HCT116 (cell line): ENCODE results near the gene PMAIP1. TPM values are rescaled to one million over a fixed set of nuclear protein-coding genes. Genes with fewer than 3 reads are reported as not detected.

Source experiments
- ATAC-seq: fragments of 200-7000 bp; cut with Tn5 transposase; 2 replicates; pipeline ENCODE4 v1.9.1; 2020; ENCODE audit warnings: mild to moderate bottlenecking, moderate library complexity
- BruUV-seq: library from RNA; stranded (reverse); fragments of 400-500 nt; replicated peaks from 2 replicates; lab custom pipeline; 2021; lab: Mats Ljungman, UMichigan
- CTCF ChIA-PET: fragments of 300-600 bp; sonication (Branson Sonifier 250); formaldehyde crosslinking; loops from one replicate; lab custom pipeline; 2021; ENCODE audit warnings: antibody characterized with exemption; lab: Charles Lee
- POLR2A ChIA-PET: fragments of 300-600, 350-600 bp; sonication (Branson Sonifier 250); formaldehyde crosslinking; loops from one replicate; lab custom pipeline; 2021; ENCODE audit warnings: antibody characterized with exemption; lab: Charles Lee
- RAD21 ChIA-PET, 2 experiments: fragments of 300-600 bp; sonication (Branson Sonifier 250); formaldehyde crosslinking; loops; one replicate each; lab custom pipeline; 2023; ENCODE audit warnings: low total read pairs in 2 of 2; ENCODE audit not compliant: uncharacterized antibody in 2 of 2, unreplicated experiment in 2 of 2, low non-redundant PET in 1 of 2; lab: Charles Lee
- DNase-seq: peaks from one replicate; pipeline ENCODE4 v3.0.0-alpha.2; 2010; ENCODE audit warnings: low read depth, low spot score
- H2AFZ ChIP-seq: fragments of 200-600 bp; shearing (Covaris generic), sonication (generic); 2 replicates; pipeline ENCODE4 v1.6.1; 2017; ENCODE audit warnings: low read depth, mixed run types, mixed read lengths, antibody characterized with exemption, low read length; ENCODE audit not compliant: poor library complexity, severe bottlenecking
- H3K27ac ChIP-seq: 2 replicates; pipeline ENCODE4 v1.5.1; 2012; ENCODE audit warnings: low read depth, low read length
- H3K27me3 ChIP-seq: fragments of 200-600 bp; sonication (generic); 2 replicates; pipeline ENCODE4 v1.6.1; 2016; ENCODE audit warnings: mixed run types, low read length, mixed read lengths; ENCODE audit not compliant: insufficient read depth
- H3K36me3 ChIP-seq, 2 experiments: fragments of 200-500 bp in 1 of 2; fragments of 200-600 bp in 1 of 2; sonication (Bioruptor generic) in 1 of 2; sonication (generic) in 1 of 2; 2 replicates each; pipeline versions ENCODE4 v1.5.1 to v1.6.1; 2014 to 2016; ENCODE audit warnings: low read length in 2 of 2, inconsistent platforms in 1 of 2, mixed read lengths in 1 of 2, mixed run types in 1 of 2; ENCODE audit not compliant: insufficient read depth in 2 of 2, control insufficient read depth in 1 of 2
- H3K4me1 ChIP-seq, 2 experiments: fragments of 200-600 bp in 1 of 2; sonication (generic) in 1 of 2; 2 replicates each; pipeline versions ENCODE4 v1.5.1 to v1.6.1; 2012 to 2017; ENCODE audit warnings: low read length in 2 of 2, inconsistent platforms in 1 of 2, mild to moderate bottlenecking in 1 of 2, mixed read lengths in 1 of 2, mixed run types in 1 of 2, moderate library complexity in 1 of 2; ENCODE audit not compliant: insufficient read depth in 2 of 2, control insufficient read depth in 1 of 2
- H3K4me2 ChIP-seq: fragments of 200-600 bp; sonication (generic); 2 replicates; pipeline ENCODE4 v1.6.1; 2017; ENCODE audit warnings: mixed run types, low read length, mixed read lengths
- H3K4me3 ChIP-seq, 2 experiments: fragments of 200-600 bp in 1 of 2; sonication (generic) in 1 of 2; replicated peaks in 1 of 2; 2 replicates each; pipeline ENCODE4 v1.5.1; 2011 to 2016; ENCODE audit warnings: low read length in 2 of 2, control low read depth in 1 of 2, low read depth in 1 of 2, mild to moderate bottlenecking in 1 of 2, mixed read lengths in 1 of 2, mixed run types in 1 of 2
- H3K79me2 ChIP-seq: fragments of 200-600 bp; sonication (generic); 2 replicates; pipeline ENCODE4 v1.6.1; 2017; ENCODE audit warnings: mild to moderate bottlenecking, mixed run types, low read length, moderate library complexity, mixed read lengths; ENCODE audit not compliant: insufficient read depth
- H3K9ac ChIP-seq: fragments of 200-600 bp; sonication (generic); 2 replicates; pipeline ENCODE4 v1.6.1; 2016; ENCODE audit warnings: low read length, mixed read lengths
- H3K9me2 ChIP-seq: fragments of 200-600 bp; sonication (generic), shearing (Covaris generic); 2 replicates; pipeline ENCODE4 v1.6.1; 2017; ENCODE audit warnings: mixed run types, mild to moderate bottlenecking, moderate library complexity; ENCODE audit not compliant: insufficient read depth
- H3K9me3 ChIP-seq, 2 experiments: fragments of 200-500 bp in 1 of 2; fragments of 200-600 bp in 1 of 2; sonication (Bioruptor generic) in 1 of 2; sonication (generic) in 1 of 2; 2 replicates each; pipeline ENCODE4 v1.6.1; 2014 to 2017; ENCODE audit warnings: low read length in 2 of 2, mixed read lengths in 2 of 2, inconsistent platforms in 1 of 2, low read depth in 1 of 2, mild to moderate bottlenecking in 1 of 2, mixed run types in 1 of 2, moderate library complexity in 1 of 2; ENCODE audit not compliant: control insufficient read depth in 1 of 2, insufficient read depth in 1 of 2
- H4K20me1 ChIP-seq: fragments of 200-600 bp; sonication (generic), shearing (Covaris generic); 2 replicates; pipeline ENCODE4 v1.6.1; 2017; ENCODE audit warnings: mixed run types, mild to moderate bottlenecking, moderate library complexity; ENCODE audit not compliant: insufficient read depth
- CTCF ChIP-seq, 3 experiments: fragments of 200-600 bp in 1 of 3; sonication (generic) in 1 of 3; IDR thresholded peaks in 2 of 3; conservative IDR thresholded peaks in 1 of 3; 2 replicates each; pipeline ENCODE4 v1.5.1; 2012 to 2017; ENCODE audit warnings: low read depth in 2 of 3, low read length in 2 of 3, antibody characterized with exemption in 1 of 3, borderline replicate concordance in 1 of 3, control low read depth in 1 of 3, mild to moderate bottlenecking in 1 of 3, mixed read lengths in 1 of 3, mixed run types in 1 of 3, moderate library complexity in 1 of 3; ENCODE audit not compliant: insufficient read depth in 1 of 3
- EGR1 ChIP-seq: IDR thresholded peaks from 2 replicates; pipeline ENCODE4 v1.6.1; 2012; ENCODE audit warnings: low read depth
- ELF1 ChIP-seq: IDR thresholded peaks from 2 replicates; pipeline ENCODE4 v1.6.1; 2012; ENCODE audit warnings: low read depth, borderline replicate concordance
- EZH2phosphoT487 ChIP-seq: fragments of 200-600 bp; IDR thresholded peaks from 2 replicates; pipeline ENCODE4 v1.6.1; 2018; ENCODE audit warnings: antibody characterized with exemption, borderline replicate concordance
- FOSL1 ChIP-seq: IDR thresholded peaks from 2 replicates; pipeline ENCODE4 v1.6.1; 2012; ENCODE audit warnings: low read depth
- JUND ChIP-seq: IDR thresholded peaks from 2 replicates; pipeline ENCODE4 v1.6.1; 2012
- RAD21 ChIP-seq: IDR thresholded peaks from 2 replicates; pipeline ENCODE4 v1.6.1; 2012; ENCODE audit warnings: low read depth, mild to moderate bottlenecking
- REST ChIP-seq: IDR thresholded peaks from 2 replicates; pipeline ENCODE4 v1.6.1; 2012; ENCODE audit warnings: low read depth
- SIN3A ChIP-seq: IDR thresholded peaks from 2 replicates; pipeline ENCODE4 v1.6.1; 2012; ENCODE audit warnings: low read depth
- SP1 ChIP-seq: IDR thresholded peaks from 2 replicates; pipeline ENCODE4 v1.6.1; 2012; ENCODE audit warnings: low read depth
- SRF ChIP-seq: IDR thresholded peaks from 2 replicates; pipeline ENCODE4 v1.6.1; 2012; ENCODE audit warnings: low read depth
- YY1 ChIP-seq: IDR thresholded peaks from 2 replicates; pipeline ENCODE4 v1.6.1; 2011; ENCODE audit warnings: low read length, low read depth, moderate library complexity, mild to moderate bottlenecking; ENCODE audit not compliant: insufficient replicate concordance; ENCODE audit errors: extremely low read depth
- intact Hi-C: fragments of 100-400 bp; cut with micrococcal nuclease; formaldehyde crosslinking; loops from 2 replicates; pipeline ENCODE4 v1.10.0; 2022
- total RNA-seq: library from RNA; stranded (reverse); gene quantifications from one replicate; pipeline ENCODE4 v1.2.1, GENCODE V29; 2021; ENCODE audit not compliant: unreplicated experiment

The PMAIP1 gene
- total RNA-seq, 1 experiment from 2014 or later: 66.7 TPM

GRCh38 chr18:59927246-59927825 is 27.5 kb downstream of the PMAIP1 start:
- Histone ChIP-seq H3K9ac (no peak overlapping the region), H3K9me3 (no peaks in the 10 kb centered on the region), H3K9me2 (no peaks in the 10 kb centered on the region), H4K20me1 (no peaks in the 10 kb centered on the region), H3K4me3 (no peak overlapping the region), H3K4me1 (peaks cover 16 to 18% of the 10 kb centered on the region in 2 experiments), H3K36me3 (no peaks in the 10 kb centered on the region), H3K79me2 (no peaks in the 10 kb centered on the region), H3K27me3 (no peaks in the 10 kb centered on the region)
- intact Hi-C loops: no loop called here
- DNase-seq: no peak
- CTCF ChIA-PET: interaction anchor here (2.1 kb wide), 1 partner anchor 8 kb away, joined by 6 read pairs; no protein-coding TSS in a partner anchor
- POLR2A ChIA-PET: no interaction called here
- no TSS peak for BruUV-seq
- TF ChIP-seq SIN3A: no peak
- no peak for TF ChIP-seq YY1
- no peak for TF ChIP-seq JUND
- TF ChIP-seq ELF1: no peak
- TF ChIP-seq FOSL1: no peak
- no peak for TF ChIP-seq REST
- no peak for TF ChIP-seq EGR1
- no peak for TF ChIP-seq SRF
- no peak for TF ChIP-seq RAD21
- no peak for TF ChIP-seq SP1
- TF ChIP-seq CTCF (IDR thresholded peaks at IDR 0.05 in 2 of 3, conservative IDR thresholded peaks at IDR 0.05 in 1 of 3; ENCODE audit: borderline replicate concordance in 1 of 3, insufficient read depth in 1 of 3, low read depth in 2 of 3, low read length in 2 of 3): no peak
- no peak for TF ChIP-seq EZH2phosphoT487
- TF ChIP-seq, all 23 proteins: peak for 0
- Histone ChIP-seq H2AFZ (no peak overlapping the region), H3K4me2 (no peak overlapping the region), H3K27ac (no peak overlapping the region)
- ATAC-seq: no peak
- RAD21 ChIA-PET: no interaction called here
